22Rv1 (cell line): ENCODE data around the gene PCSK2.

ENCODE experiments used
- CTCF ChIP-seq: fragments of 450-650 bp; IDR thresholded peaks from 2 replicates; pipeline ENCODE4 v1.5.1; 2017; ENCODE audit warnings: mild to moderate bottlenecking
- ZFX ChIP-seq: fragments of 450-650 bp; IDR thresholded peaks from 2 replicates; pipeline ENCODE4 v1.6.1; 2017; ENCODE audit warnings: antibody characterized with exemption, borderline replicate concordance

GRCh38 chr20:17471606-17472187 is 244.9 kb downstream of the PCSK2 start:
- TF ChIP-seq CTCF, result no peak
- TF ChIP-seq ZFX, result no peak
